ENCODE results near the gene KRTAP11-1. TPM values are rescaled to one million over a fixed set of nuclear protein-coding genes. Genes with fewer than 3 reads are reported as not detected.

Gene KRTAP11-1
- not detected in 2 replicates for total RNA-seq (2014; rRNA removed; shearing (Covaris generic))
- 0.11 TPM in 1 of 2 replicates, not detected in the other for polyA plus RNA-seq (2015; cell fraction: cytosol; rRNA removed)
- polyA plus RNA-seq (2015; cell fraction: nucleus; rRNA removed), result not detected in 2 replicates

GRCh38 chr21:30881480-30881879, at the start of gene KRTAP11-1:
TSS of gene KRTAP11-1 (minus strand) at chr21:30881580. CDS start at chr21:30881524, 56 bp downstream.
- DNase-seq (ENCODE audit: low read depth, low spot score), result no peak
- in situ Hi-C loops (cut with HindIII; ENCODE audit: low pct_unique_long_range_greater_than_20kb, low sequenced_read_pairs), result no loop called here

GRCh38 chr21:30924146-30924700, 42.8 kb upstream of the KRTAP11-1 start:
- DNase-seq (ENCODE audit: low read depth, low spot score), result no peak
- in situ Hi-C loops (cut with HindIII; ENCODE audit: low pct_unique_long_range_greater_than_20kb, low sequenced_read_pairs), result no loop called here

- in situ Hi-C loops (cut with HindIII; ENCODE audit: low pct_unique_long_range_greater_than_20kb, low sequenced_read_pairs), result no loop called here
- no peak for DNase-seq (ENCODE audit: low read depth, low spot score)
Measured at GRCh38 chr21:30921129-30921528, 39.7 kb upstream of the KRTAP11-1 start.

GRCh38 chr21:30917557-30917956, 36.2 kb upstream of the KRTAP11-1 start:
- no peak for DNase-seq (ENCODE audit: low read depth, low spot score)
- in situ Hi-C loops (cut with HindIII; ENCODE audit: low pct_unique_long_range_greater_than_20kb, low sequenced_read_pairs), result no loop called here

GRCh38 chr21:30900881-30901280, 19.5 kb upstream of the KRTAP11-1 start:
- in situ Hi-C loops (cut with HindIII; ENCODE audit: low pct_unique_long_range_greater_than_20kb, low sequenced_read_pairs), result no loop called here
- no peak for DNase-seq (ENCODE audit: low read depth, low spot score)

- in situ Hi-C loops (cut with HindIII; ENCODE audit: low pct_unique_long_range_greater_than_20kb, low sequenced_read_pairs), result no loop called here
- DNase-seq (ENCODE audit: low read depth, low spot score), result no peak
Measured at GRCh38 chr21:30882866-30883597, 1.7 kb upstream of the KRTAP11-1 start.

- in situ Hi-C loops (cut with HindIII; ENCODE audit: low pct_unique_long_range_greater_than_20kb, low sequenced_read_pairs), result no loop called here
- no peak for DNase-seq (ENCODE audit: low read depth, low spot score)
Measured at GRCh38 chr21:30880914-30881313, 466 bp downstream of the KRTAP11-1 start.

GRCh38 chr21:30874526-30874925, 6.9 kb downstream of the KRTAP11-1 start:
- in situ Hi-C loops (cut with HindIII; ENCODE audit: low pct_unique_long_range_greater_than_20kb, low sequenced_read_pairs), result no loop called here
- DNase-seq (ENCODE audit: low read depth, low spot score), result no peak

- no peak for DNase-seq (ENCODE audit: low read depth, low spot score)
- in situ Hi-C loops (cut with HindIII; ENCODE audit: low pct_unique_long_range_greater_than_20kb, low sequenced_read_pairs), result no loop called here
Measured at GRCh38 chr21:30847627-30848500, 33.5 kb downstream of the KRTAP11-1 start.

- in situ Hi-C loops (cut with HindIII; ENCODE audit: low pct_unique_long_range_greater_than_20kb, low sequenced_read_pairs), result no loop called here
- no peak for DNase-seq (ENCODE audit: low read depth, low spot score)
Measured at GRCh38 chr21:30842990-30843389, 38.4 kb downstream of the KRTAP11-1 start.

- in situ Hi-C loops (cut with HindIII; ENCODE audit: low pct_unique_long_range_greater_than_20kb, low sequenced_read_pairs), result no loop called here
- DNase-seq (ENCODE audit: low read depth, low spot score), result peak; percentile 60
Measured at GRCh38 chr21:30839304-30839703, 42.1 kb downstream of the KRTAP11-1 start.

- in situ Hi-C loops (cut with HindIII; ENCODE audit: low pct_unique_long_range_greater_than_20kb, low sequenced_read_pairs), result no loop called here
- DNase-seq (ENCODE audit: low read depth, low spot score), result no peak
Measured at GRCh38 chr21:30838536-30838935, 42.8 kb downstream of the KRTAP11-1 start.

GRCh38 chr21:30831194-30831765, 50.1 kb downstream of the KRTAP11-1 start:
- peak; percentile 38 for DNase-seq (ENCODE audit: low read depth, low spot score)
- in situ Hi-C loops (cut with HindIII; ENCODE audit: low pct_unique_long_range_greater_than_20kb, low sequenced_read_pairs), result no loop called here

Other genes starting within 250 kb of the KRTAP11-1 start
- not detected in 2 replicates for gene KRTAP20-2, start 246.4 kb downstream of the KRTAP11-1 start, total RNA-seq (2014; rRNA removed; shearing (Covaris generic))
- gene KRTAP20-3, start 238.7 kb downstream of the KRTAP11-1 start, total RNA-seq (2014; rRNA removed; shearing (Covaris generic)), result not detected in 2 replicates
- not detected in 2 replicates for gene KRTAP21-3, start 162.8 kb downstream of the KRTAP11-1 start, total RNA-seq (2014; rRNA removed; shearing (Covaris generic))
- not detected in 2 replicates for gene KRTAP21-2, start 134.3 kb downstream of the KRTAP11-1 start, total RNA-seq (2014; rRNA removed; shearing (Covaris generic))
- gene KRTAP21-1, start 126.2 kb downstream of the KRTAP11-1 start, total RNA-seq (2014; rRNA removed; shearing (Covaris generic)), result not detected in 2 replicates
- not detected in 2 replicates for gene KRTAP8-1, start 68.3 kb downstream of the KRTAP11-1 start, total RNA-seq (2014; rRNA removed; shearing (Covaris generic))
- gene KRTAP7-1, start 51.8 kb downstream of the KRTAP11-1 start, total RNA-seq (2014; rRNA removed; shearing (Covaris generic)), result not detected in 2 replicates
- gene KRTAP19-8, start 156.9 kb upstream of the KRTAP11-1 start, total RNA-seq (2014; rRNA removed; shearing (Covaris generic)), result not detected in 2 replicates